Testis (tissue), 2 donors: ENCODE data around the gene ZNF670.

Source experiments
- CTCF ChIP-seq, 3 experiments: fragments of 450-650 bp in 2 of 3; fragments of 200-600 bp in 1 of 3; sonication (generic) in 1 of 3; IDR thresholded peaks; one replicate each; pipeline ENCODE4 v1.5.1; 2016 to 2019; ENCODE audit warnings: antibody characterized with exemption in 3 of 3, mild to moderate bottlenecking in 2 of 3, moderate library complexity in 1 of 3
- POLR2A ChIP-seq: fragments of 450-650 bp; IDR thresholded peaks from one replicate; pipeline ENCODE4 v1.6.1; 2017; ENCODE audit warnings: antibody characterized with exemption, mild to moderate bottlenecking, moderate library complexity

GRCh38 chr1:247115141-247115510 is 36.5 kb upstream of the ZNF670 start:
- TF ChIP-seq CTCF (IDR thresholded peaks at IDR 0.05) (no peak), POLR2A (no peak)
